Superior temporal gyrus (tissue), 1 donor: ENCODE results near the gene PPP3CA.

Experiments
- DNase-seq: peaks from one replicate; pipeline ENCODE4 v3.0.0-alpha.2; 2016; ENCODE audit errors: extremely low spot score

Gene PPP3CA

DNA sequence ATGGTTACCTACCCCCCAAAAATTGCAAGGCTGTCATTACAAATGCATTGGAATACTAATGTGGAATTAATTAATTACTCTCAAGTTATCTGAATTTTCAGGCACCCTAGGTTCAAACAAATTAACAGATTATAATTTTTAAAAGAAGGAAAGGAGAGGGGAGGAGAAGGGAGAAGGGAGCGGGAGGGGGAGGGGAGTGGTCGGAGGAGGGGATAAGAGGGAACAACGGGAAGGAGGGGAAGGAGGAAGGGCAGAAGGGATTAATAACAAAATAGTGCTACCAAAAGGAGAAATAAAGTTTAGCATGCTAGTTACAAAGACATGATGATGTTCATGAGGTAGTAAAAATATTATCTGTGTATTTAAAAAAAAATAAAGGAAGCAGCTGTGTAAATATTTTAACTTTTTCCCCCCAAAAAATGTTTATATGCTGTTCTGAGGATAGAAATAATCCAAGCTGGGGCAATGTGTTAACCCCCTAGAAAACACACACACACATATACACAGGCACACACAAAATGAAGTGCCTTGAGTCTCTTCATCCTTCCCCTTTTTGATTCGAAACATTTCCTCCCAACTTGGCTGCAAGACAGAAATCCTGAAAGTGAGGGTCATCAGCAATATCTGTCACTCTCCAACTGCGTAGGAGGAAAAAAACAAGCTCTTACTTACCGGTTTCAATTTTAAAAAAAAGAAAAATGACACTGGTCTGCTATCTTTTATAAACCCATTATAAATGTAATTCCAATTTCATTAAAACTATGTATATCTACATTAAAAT lies 58.8 kb downstream of the PPP3CA start:
- DNase-seq, result no peak

GRCh38 chr4:101287324-101287723 lies 60.0 kb downstream of the PPP3CA start:
- no peak for DNase-seq

DNA sequence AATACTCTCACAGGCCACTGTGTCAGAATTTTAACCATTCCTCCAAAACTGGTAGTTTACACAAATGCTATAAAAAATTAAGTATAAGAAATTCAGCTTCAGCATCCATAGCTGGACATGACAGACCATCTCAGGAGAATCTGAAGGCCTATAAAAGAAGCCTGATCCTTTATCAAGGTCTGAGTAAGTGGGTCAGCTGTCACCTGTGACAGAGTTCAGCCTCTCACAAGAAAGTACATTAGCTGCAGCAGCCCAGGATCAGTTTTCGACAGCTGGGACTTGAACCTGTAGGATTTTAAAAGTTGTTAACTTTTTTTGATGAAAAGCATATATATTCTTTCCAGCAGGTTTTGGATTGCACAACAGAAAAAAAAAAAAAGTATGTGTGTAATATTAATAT lies 60.7 kb downstream of the PPP3CA start:
- DNase-seq, result no peak

GRCh38 chr4:101285985-101286384 lies 61.3 kb downstream of the PPP3CA start:
- DNase-seq, result no peak

DNA sequence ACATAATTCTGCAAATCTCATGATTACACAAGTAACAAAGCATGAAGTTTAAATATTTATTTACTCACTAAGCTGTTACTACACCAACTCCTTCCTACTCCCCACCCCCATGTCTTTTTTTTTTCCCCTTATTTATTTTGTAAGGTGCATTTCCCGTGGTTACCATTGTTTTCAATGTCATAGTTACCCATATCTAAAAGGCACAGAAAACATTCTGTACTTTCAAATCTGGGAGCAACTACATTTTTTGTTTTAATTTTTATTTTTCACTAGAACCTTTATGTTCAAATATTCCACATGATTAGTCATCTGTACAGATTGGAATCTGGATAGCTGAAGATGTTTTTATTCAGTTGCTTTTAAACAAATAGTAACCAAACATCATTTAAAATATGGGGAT lies 62.8 kb downstream of the PPP3CA start:
- no peak for DNase-seq

DNA sequence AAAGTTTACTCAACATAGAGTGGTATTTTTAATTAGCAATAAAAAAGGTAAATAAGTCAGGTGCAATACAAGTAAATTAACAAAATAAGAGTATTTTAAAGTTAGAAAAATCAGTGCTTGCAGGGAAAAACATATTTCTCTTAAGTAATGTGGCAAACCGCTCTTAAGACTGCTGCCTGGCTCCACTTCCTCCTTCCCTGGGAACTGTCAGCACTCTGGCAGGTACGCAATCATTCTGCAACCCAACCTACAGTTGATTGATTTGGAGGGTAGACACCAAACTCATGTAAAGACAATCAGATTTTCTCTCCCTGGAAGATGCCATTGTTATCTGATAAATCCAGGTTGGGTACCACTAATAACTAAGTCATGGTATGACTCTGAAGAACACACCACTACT lies 63.9 kb downstream of the PPP3CA start:
- DNase-seq, result no peak

GRCh38 chr4:101282076-101282844 lies 65.1 kb downstream of the PPP3CA start:
- no peak for DNase-seq

DNA sequence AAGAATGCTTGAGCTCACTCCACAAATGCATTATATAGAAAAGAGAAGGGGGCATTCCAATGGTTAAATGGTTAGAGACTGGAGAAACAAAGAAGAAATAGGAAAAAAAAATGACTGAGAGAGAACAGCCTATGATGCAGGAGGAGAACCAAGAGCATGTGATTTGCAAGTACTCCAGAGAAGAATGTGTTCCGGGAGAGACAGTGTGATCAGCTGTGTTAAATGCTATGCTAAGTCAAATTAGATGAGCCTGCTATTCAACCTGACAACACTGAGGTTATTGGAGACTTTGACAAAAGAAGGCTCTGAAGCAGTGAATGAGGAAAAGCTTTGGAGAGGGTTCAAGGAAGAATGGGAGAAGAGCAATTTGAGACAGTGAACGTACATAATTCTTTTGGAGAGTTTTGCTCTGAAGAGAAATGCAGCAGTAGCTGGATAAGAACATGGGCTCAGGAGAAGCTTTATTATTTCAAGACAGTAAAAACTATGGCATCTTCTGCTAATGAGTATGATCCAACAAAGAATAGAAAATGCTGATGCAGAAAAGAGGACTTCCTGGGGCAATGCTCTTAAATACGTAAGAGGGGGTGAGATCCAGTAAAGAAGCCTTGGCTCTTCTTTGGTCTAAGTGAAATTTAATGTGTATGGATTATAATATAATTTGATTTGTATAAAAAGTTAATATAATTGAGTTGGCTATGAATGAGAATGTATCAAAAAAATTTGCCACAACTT lies 66.3 kb downstream of the PPP3CA start:
- DNase-seq, result no peak

DNA sequence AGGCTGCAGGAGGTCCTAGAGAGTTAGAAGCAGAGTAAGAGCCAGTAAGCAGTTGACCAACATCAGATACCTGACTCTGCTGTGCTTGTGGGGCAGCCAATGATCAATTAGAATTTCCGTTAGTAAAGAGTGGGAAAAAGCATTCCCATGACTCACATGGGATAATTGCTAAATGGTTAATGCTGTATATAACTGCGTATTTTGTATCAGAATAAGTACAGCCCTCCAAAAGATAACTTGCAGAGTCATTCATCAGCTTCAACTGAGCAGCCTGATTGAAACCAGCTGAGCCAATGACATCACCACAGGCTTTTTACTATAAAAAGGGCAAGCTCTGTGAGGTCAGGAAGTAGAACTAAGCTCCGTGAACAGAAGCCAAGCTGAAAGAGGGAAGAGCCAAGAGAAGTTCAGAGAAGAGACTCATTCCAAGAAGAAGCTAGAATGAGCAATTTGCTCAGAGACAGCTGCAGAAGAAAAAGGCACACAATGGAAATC lies 67.9 kb downstream of the PPP3CA start:
- no peak for DNase-seq

GRCh38 chr4:101277671-101278070 lies 69.7 kb downstream of the PPP3CA start:
- no peak for DNase-seq

DNA sequence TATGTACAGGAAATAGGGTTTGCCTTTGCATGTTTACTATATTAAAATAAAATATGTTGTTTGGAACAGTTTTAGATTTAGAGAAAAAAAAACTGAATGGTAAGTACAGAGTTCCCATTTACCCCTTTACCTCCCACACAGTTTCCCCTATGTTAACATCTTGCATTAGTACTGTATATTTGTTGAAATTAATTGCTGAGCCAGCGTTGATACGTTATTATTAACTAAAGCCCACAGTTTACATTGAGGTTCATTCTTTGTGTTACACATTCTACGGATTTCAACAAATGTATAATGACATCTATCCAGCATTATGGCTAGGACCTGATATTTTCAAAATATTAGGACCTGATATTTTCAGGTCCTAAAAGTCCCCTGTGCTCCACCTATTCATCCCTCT lies 70.7 kb downstream of the PPP3CA start:
- no peak for DNase-seq

DNA sequence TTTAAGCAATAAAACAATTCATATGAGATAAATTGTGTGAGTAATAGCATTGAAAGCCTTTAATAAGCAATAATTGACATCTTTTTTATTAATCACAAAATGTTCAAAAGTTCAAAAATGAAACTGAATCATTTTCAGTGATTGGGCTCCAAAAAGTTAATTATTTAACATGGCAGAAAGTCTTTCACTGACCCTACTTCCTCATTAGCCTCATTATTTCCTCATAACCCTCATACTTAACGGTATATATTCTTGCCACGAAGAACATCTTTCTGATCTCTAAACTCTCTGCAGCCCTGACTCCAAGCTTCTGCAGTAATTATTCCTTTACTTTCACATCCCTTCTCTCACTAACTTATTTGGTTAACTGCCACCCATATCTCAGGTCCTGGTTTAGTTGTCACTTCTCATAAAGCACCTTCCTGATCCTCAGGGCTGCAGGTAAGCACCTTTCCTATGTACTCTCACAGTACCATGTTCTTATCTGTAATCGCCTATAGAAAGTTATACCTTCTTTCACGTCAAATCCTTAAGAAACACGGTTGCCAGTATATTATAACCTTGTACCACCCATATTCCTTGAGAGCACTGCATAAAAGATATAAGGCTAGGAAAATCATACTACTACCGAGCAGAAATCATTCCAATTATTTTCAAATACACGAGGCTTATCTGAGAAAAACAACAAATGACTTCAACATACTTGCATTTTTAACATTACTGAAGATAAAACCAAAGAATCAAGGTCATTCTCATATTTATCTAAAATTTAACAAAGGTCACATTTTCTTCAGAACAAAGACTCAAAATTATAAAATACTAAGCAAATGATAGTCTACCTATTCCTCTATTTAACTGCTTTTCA lies 72.2 kb downstream of the PPP3CA start:
- DNase-seq, result no peak

GRCh38 chr4:101271516-101271915 lies 75.8 kb downstream of the PPP3CA start:
- DNase-seq, result no peak

GRCh38 chr4:101269682-101270081 lies 77.6 kb downstream of the PPP3CA start:
- DNase-seq, result no peak

GRCh38 chr4:101265816-101266172 lies 81.5 kb downstream of the PPP3CA start:
- DNase-seq, result no peak

DNA sequence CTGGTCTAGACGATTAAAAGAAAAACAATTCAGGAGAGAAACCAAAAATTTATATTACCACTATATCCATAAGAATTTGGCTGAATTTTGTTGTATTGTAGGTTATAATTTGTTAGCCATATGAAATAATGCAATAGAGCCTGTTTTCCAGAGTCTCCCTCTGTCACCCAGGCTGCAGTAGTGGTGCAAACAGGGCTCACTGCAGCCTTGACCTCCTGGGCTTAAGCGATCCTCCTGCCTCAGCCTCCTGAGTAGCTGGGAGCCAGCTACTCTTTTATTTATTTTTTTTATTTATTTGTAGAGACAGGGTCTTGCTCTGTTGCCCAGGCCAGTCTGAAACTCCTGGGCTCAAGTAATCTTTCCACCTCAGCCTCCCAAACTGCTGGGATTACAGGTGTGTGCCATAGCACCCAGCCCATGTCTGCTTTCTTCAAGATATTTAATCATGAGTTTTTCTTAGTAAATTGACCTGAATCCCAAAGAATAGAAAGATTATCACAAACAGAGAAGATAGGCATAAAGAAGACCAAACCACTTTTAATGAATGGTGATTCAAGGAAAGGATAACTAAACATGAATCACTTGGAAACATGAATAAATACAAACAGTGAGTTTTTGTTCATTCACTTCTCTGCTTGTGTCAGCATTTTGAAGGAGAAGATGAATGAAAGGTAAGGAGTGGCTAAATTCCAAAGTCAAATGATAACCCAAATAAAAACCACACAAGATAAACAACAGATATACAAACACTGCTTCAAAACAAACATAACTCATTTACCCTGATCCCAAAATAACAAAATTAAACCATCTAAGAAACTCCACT lies 82.1 kb downstream of the PPP3CA start:
- DNase-seq, result no peak

- no peak for DNase-seq
Measured at GRCh38 chr4:101264512-101264911, 82.8 kb downstream of the PPP3CA start.

- DNase-seq, result no peak
Measured at GRCh38 chr4:101262683-101263082, 84.6 kb downstream of the PPP3CA start.

DNA sequence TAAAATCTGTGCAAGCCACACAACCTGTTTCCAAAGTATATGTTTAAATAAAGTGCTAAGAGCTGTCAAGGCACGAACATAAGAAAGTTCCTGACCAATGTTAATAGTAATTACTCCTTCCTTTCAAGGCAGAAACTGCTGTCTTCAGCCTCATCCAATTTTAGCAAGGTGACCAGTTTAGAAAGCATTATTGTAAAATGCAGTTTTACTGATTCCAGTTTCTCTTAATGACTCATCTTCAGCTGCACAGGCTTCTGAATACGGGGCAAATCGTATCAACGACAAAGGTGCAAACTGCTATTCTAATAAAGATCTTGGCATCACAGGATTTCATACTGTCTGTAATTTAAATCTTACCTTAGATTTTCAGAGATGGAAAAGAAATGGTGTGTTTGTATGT lies 87.5 kb downstream of the PPP3CA start:
- no peak for DNase-seq

GRCh38 chr4:101258883-101259282 lies 88.4 kb downstream of the PPP3CA start:
- no peak for DNase-seq

DNA sequence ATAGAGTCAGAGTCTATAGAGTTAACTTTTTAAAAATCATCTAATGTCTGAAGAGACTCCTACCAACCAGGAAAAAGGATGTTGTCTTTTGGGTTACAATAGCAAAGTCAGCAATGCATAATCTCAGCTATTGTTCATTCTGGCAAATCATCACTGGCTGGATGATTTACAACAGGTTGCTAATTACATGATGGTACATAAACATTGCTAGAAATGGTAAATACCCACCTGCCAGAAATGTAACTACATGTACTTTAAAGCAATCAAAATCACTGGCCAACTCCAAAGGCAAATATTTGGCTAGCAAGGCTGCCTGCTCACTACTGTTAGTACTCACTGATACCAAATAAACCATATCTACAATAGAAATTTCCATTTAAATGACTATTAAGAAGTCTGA lies 91.1 kb downstream of the PPP3CA start:
- no peak for DNase-seq
